AG04449 (cell line): Measurements from ENCODE around the gene PRCP.

Source experiments
- CTCF ChIA-PET: fragments of 350-600 bp; formaldehyde crosslinking; extraction: SDS; loops from one replicate; lab custom pipeline; 2021; ENCODE audit warnings: antibody characterized with exemption; lab: Yijun Ruan, JAX
- POLR2A ChIA-PET: fragments of 400-600, 350-600 bp; formaldehyde crosslinking; extraction: SDS; loops from one replicate; lab custom pipeline; 2020; ENCODE audit warnings: antibody characterized with exemption, inconsistent platforms; lab: Yijun Ruan, JAX
- DNase-seq: peaks from one replicate; pipeline ENCODE4 v3.0.0-alpha.2; 2010; ENCODE audit warnings: low read depth, low spot score
- H3K4me3 ChIP-seq: 2 replicates; pipeline ENCODE4 v1.5.1; 2011; ENCODE audit warnings: low read depth, mild to moderate bottlenecking, control low read depth, low read length
- TF ChIP-seq, protein P1 (sequence below): IDR thresholded peaks from one replicate; pipeline ENCODE4 v1.5.1; 2011; ENCODE audit warnings: mild to moderate bottlenecking, moderate library complexity, low read length, control low read depth, inconsistent platforms; ENCODE audit not compliant: insufficient read depth; ENCODE audit errors: missing control alignments

The PRCP gene

DNA sequence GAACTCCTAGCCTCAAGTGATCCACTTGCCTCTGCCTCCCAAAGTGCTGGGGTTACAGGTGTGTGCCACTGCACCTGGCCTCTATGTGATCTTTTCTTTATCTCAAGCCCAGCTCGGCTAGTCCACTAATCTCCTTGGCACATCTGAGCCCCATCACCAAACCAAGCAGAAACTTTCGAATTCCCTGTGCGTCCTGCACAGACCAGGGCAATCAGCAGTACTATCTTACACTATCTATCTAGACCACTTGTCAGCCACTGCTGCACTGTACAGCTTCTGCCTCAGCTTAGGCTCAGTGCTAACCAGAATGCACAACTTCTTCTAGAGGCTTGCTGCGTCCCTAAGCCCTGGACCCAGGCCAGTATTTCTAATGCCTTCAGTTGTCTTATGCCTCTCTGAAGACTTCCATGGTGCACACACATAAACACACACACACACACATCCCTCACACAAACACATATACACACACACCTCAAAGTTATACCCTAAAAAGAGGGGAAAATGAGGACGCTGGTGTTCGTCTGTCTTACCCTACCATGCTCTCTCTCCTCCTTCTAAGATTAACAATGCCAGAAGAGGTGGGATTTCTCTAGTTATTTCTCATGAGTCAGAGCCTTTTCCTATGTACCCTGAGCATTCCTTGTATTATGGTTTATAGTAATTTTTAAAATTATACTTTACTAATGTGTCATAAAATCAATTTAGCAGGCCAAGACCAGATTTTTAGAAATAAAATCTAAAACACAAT, 107.2 kb downstream of the PRCP start:
- H3K4me3 ChIP-seq, result no peak overlapping the region
- CTCF ChIA-PET, result no interaction called here
- TF ChIP-seq, protein P1, sequence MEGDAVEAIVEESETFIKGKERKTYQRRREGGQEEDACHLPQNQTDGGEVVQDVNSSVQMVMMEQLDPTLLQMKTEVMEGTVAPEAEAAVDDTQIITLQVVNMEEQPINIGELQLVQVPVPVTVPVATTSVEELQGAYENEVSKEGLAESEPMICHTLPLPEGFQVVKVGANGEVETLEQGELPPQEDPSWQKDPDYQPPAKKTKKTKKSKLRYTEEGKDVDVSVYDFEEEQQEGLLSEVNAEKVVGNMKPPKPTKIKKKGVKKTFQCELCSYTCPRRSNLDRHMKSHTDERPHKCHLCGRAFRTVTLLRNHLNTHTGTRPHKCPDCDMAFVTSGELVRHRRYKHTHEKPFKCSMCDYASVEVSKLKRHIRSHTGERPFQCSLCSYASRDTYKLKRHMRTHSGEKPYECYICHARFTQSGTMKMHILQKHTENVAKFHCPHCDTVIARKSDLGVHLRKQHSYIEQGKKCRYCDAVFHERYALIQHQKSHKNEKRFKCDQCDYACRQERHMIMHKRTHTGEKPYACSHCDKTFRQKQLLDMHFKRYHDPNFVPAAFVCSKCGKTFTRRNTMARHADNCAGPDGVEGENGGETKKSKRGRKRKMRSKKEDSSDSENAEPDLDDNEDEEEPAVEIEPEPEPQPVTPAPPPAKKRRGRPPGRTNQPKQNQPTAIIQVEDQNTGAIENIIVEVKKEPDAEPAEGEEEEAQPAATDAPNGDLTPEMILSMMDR, result no peak
- no peak for DNase-seq
- POLR2A ChIA-PET, result no interaction called here

DNA sequence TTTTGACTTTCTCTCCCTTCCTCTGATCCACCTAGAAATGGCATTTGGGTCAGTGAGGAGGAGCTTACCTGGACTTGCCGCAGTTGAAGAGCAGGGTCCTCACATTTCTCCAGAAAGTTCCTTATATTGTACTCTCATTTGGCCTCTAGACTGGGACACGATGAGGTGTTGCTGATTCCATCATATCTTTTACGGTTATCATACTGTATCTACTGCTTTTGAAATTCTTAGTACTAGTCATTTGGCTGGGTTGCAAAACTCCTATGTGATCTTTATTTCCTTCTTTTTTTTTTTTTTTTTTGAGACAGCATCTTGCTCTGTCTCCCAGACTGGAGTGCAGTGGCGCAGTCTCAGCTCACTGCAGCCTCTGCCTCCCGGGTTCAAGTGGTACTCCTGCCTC, 107.9 kb downstream of the PRCP start:
- ChIA-PET POLR2A (no interaction called here), CTCF (no interaction called here)
- H3K4me3 ChIP-seq, result no peak overlapping the region
- TF ChIP-seq, protein P1, result no peak
- no peak for DNase-seq

DNA sequence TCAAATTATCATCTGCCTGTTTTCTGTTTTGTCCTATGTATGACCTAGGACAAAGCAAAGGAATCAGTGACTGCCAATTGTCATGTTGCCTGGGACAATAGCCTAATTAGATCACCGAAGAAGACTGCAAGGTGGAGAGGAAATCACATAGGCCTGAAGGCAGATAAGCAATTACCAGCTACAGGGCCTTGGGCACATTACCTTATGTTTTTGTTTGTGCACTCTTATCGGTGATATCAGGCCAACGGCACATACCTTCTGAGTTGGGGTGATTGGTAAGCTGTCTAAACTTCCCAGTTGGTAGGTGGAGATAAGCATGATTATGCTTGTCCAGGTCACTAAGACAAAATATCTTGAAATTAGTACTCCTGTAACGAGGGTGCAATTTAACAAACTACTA, 108.5 kb downstream of the PRCP start:
- H3K4me3 ChIP-seq, result no peak overlapping the region
- DNase-seq, result no peak
- POLR2A ChIA-PET, result no interaction called here
- TF ChIP-seq, protein P1, result no peak
- CTCF ChIA-PET, result no interaction called here

DNA sequence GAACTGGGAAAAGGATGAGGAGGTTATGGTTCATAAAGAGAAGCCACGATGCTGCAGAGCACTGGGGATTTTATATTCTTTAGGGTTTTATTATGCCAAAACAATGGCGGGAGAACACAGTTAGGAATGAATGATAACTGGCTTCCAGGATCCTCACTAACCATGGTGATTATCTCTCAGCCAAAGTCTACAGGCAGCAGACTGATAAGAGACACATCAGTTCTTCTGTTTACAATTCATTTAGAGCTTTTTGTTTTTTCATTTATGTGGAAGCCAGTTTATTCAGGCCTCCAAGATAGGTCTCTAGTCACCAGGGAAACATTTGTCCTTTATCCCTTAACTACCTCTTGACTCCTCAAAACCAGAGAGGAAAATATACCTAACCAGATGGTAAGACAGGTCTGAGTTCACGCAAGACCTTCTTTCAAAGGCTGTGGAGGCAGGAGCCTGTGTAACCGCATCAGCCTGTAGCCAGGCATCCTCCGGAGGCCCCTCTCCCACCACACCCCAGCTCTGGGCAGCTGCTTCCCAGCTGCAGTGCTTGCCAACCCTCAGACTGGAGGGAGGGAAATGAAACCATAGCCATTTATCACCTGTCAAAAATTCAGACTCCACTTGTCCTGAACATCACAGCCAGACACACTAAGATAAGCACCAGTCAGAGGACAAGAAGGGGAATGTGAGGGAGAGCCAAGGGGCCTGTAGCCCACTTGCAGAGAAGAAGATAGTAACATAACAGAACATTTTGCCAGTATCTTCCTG, 109.3 kb downstream of the PRCP start:
- no peak overlapping the region for H3K4me3 ChIP-seq
- TF ChIP-seq, protein P1, result no peak
- POLR2A ChIA-PET, result no interaction called here
- CTCF ChIA-PET, result interaction anchor here (1.0 to 1.2 kb wide), 2 partner anchors 15 to 30 kb away, joined by 3 to 4 read pairs; no protein-coding TSS in a partner anchor
- DNase-seq, result no peak

DNA sequence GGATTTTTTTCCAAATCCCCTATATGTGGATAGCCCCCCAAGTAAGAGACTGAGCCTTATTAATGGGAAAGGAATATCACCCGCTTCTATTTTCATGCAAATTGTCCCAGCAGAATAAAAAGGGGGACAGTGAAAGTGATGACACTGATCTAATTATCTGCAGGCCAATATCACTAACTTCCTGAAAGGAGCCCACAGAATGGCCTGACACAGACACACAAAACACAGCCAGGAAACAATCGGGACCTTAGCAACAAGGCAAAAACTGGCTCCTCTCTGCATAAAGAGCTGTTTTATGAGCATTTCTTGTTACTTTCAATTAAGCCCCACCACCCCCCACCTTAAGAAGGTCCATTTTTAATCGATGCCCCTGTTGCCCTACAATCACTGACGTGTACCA, 112.2 kb downstream of the PRCP start:
- no peak for DNase-seq
- ChIA-PET POLR2A (no interaction called here), CTCF (interaction anchor here (0.8 to 1.8 kb wide), 2 partner anchors 12 to 13 kb away, joined by 5 to 17 read pairs; no protein-coding TSS in a partner anchor)
- H3K4me3 ChIP-seq, result no peak overlapping the region
- TF ChIP-seq, protein P1, result no peak

DNA sequence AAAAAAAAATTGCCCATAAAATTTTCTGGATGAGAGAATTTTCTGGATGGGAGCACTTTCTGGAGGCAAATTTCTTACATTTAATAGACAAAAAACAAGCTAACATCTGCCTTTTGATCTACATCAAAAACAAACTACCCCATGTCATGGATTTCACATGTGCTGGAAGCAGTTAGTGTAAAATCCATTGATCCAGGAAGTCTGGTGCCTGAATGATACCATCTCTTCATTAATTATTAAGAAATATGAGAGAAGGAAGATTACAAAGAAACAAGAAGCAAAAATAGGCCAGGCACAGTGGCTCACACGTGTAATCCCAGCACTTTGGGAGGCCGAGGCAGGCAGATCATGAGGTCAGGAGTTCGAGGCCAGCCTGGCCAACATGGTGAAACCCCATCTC, 113.4 kb downstream of the PRCP start:
- POLR2A ChIA-PET, result no interaction called here
- TF ChIP-seq, protein P1, result no peak
- CTCF ChIA-PET, result interaction anchor here (1.1 to 1.4 kb wide), 2 partner anchors 10 to 11 kb away, joined by 3 to 5 read pairs; no protein-coding TSS in a partner anchor
- DNase-seq, result no peak
- no peak overlapping the region for H3K4me3 ChIP-seq
